ENCODE measurements around the gene CHST8. TPM values are rescaled to one million over a fixed set of nuclear protein-coding genes. Genes with fewer than 3 reads are reported as not detected.
"Not testable (repeated sequence)": the region's sequence is repeated elsewhere in the genome, so short reads cannot be mapped to it uniquely, and the experiment has no call there.

Gene CHST8
- total RNA-seq, 1 donor from 2014 or later = 0.35 TPM

DNA sequence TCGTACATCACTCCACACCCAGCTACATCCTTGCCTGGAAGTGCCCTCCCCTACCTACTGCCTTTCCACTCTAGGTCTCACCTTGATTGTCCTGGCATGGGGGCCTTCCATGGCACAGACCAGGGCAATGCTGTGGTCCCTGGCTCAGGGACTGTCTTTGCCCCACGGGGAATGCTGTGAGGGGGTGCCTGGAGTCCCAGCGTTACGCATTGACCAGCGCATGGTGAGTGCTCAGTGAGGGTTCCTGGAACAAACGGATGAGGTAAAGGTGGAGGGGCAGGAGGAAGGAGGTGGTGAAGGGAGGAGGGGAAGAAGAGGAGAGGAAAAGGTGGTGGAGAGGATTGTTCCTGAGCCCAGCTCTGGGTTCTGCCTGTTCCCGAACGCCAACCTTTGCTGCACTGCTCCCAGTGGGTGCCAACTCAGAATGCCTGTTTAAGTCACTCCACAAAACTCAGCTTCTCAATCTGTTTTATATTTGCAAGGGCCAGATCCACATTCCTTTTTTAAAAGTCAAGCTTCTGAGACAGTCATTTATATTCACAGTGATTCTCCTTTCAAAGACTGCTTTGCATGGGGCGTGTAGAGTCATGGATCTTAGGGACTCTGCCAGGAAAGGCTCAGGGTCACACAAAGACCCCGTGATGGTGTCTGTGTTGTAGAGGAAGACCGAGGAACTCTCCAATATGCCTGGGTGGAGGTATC, 40.8 kb downstream of the CHST8 start:
- Mint-ChIP-seq H3K27me3 (ENCODE audit: low read depth) (peaks cover 4% of the 10 kb centered on the region), H3K4me1 (ENCODE audit: low read depth) (no peaks in the 10 kb centered on the region), H3K36me3 (ENCODE audit: low read depth) (no peaks in the 10 kb centered on the region), H3K4me3 (ENCODE audit: unreplicated experiment) (no peak overlapping the region), H3K27ac (ENCODE audit: unreplicated experiment) (no peak overlapping the region), H3K9me3 (ENCODE audit: low read depth) (no peaks in the 10 kb centered on the region)
- no peak for DNase-seq (ENCODE audit: low spot score)
- TF ChIP-seq, protein P1, sequence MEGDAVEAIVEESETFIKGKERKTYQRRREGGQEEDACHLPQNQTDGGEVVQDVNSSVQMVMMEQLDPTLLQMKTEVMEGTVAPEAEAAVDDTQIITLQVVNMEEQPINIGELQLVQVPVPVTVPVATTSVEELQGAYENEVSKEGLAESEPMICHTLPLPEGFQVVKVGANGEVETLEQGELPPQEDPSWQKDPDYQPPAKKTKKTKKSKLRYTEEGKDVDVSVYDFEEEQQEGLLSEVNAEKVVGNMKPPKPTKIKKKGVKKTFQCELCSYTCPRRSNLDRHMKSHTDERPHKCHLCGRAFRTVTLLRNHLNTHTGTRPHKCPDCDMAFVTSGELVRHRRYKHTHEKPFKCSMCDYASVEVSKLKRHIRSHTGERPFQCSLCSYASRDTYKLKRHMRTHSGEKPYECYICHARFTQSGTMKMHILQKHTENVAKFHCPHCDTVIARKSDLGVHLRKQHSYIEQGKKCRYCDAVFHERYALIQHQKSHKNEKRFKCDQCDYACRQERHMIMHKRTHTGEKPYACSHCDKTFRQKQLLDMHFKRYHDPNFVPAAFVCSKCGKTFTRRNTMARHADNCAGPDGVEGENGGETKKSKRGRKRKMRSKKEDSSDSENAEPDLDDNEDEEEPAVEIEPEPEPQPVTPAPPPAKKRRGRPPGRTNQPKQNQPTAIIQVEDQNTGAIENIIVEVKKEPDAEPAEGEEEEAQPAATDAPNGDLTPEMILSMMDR (IDR thresholded peaks at IDR 0.05) = no peak

GRCh38 chr19:33663316-33663715, 41.6 kb downstream of the CHST8 start:
- H3K27me3 Mint-ChIP-seq (ENCODE audit: low read depth); H3K36me3 Mint-ChIP-seq (ENCODE audit: low read depth); H3K9me3 Mint-ChIP-seq (ENCODE audit: low read depth); H3K4me1 Mint-ChIP-seq (ENCODE audit: low read depth); H3K27ac Mint-ChIP-seq (ENCODE audit: unreplicated experiment); H3K4me3 Mint-ChIP-seq (ENCODE audit: unreplicated experiment); DNase-seq (ENCODE audit: low spot score): not testable (repeated sequence)

GRCh38 chr19:33664744-33665143, 43.0 kb downstream of the CHST8 start:
- Mint-ChIP-seq H3K4me1 (ENCODE audit: low read depth) (no peaks in the 10 kb centered on the region), H3K27ac (ENCODE audit: unreplicated experiment) (no peak overlapping the region), H3K27me3 (ENCODE audit: low read depth) (peaks cover 6% of the 10 kb centered on the region), H3K36me3 (ENCODE audit: low read depth) (no peaks in the 10 kb centered on the region), H3K9me3 (ENCODE audit: low read depth) (no peaks in the 10 kb centered on the region), H3K4me3 (ENCODE audit: unreplicated experiment) (no peak overlapping the region)
- TF ChIP-seq, protein P1 (IDR thresholded peaks at IDR 0.05) = no peak
- no peak for DNase-seq (ENCODE audit: low spot score)

DNA sequence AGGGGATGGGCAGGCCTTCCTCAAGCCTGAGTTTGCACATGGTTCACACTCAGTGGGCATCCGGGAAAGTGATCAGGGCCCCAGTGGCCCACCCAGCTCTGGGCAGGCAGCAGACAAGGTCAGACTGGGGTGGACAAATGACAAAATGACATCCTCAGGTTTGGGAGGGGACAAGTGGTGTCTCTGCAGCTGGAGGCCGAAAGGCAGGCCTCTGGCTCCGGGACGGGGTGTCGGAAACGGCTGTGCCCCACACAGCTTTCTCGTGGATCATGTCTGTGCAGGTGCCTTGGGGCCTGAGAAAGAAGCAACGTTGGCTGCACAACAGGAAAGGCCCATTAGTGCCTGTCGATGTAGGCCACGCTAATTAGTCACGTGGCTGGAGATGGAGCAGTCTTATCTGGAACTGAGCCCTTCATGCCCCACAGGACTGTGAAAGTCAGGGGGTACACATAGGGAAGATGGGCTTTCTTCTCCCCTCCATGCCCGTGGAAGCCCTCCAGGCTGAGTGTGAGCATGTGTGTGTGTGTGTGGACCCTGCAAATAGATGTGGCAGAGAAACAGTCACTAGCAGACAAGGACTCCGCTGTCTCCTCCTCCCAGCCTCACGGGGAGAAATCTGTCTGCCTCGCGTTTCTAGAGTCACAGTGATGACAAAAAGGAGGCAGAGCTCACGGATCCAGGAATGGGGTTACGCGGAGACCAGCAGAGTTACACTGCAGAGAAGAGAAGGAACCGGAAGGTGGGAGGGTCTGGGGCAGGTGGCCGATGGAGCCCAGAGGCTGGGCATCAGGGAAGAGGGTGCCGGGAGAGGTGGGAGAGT, 44.2 kb downstream of the CHST8 start:
- Mint-ChIP-seq H3K4me3 (ENCODE audit: unreplicated experiment) (no peak overlapping the region), H3K27me3 (ENCODE audit: low read depth) (peaks cover 6% of the 10 kb centered on the region), H3K36me3 (ENCODE audit: low read depth) (no peaks in the 10 kb centered on the region), H3K27ac (ENCODE audit: unreplicated experiment) (no peak overlapping the region), H3K4me1 (ENCODE audit: low read depth) (no peaks in the 10 kb centered on the region), H3K9me3 (ENCODE audit: low read depth) (no peaks in the 10 kb centered on the region)
- TF ChIP-seq, protein P1 (IDR thresholded peaks at IDR 0.05) = no peak
- DNase-seq (ENCODE audit: low spot score) = no peak

DNA sequence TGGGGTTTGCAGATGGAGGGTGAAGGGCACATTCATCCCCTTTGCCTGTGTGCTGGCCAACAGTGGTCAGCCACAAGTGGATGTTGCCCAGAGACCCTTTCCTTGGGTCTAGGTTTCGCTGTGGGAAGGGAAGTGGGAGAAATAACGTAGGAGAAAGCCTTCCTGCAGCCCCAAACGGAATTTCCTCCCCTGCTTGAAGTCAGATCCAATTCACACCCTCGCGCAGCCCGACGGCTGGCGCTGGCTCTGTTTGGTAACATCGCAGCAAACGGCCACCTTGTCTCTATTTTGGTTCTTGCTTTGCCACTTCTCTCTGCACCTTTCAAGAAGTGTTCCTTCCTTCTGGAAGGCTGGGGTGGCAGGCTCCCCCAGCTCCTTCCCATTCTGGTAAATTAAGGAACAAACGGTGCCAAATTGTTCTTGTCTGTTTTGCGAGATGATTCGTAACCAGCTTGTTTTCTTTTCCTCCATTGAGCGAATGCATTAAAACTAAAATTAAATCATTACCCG, 45.4 kb downstream of the CHST8 start:
- Mint-ChIP-seq H3K27ac (ENCODE audit: unreplicated experiment) (no peak overlapping the region), H3K36me3 (ENCODE audit: low read depth) (no peaks in the 10 kb centered on the region), H3K9me3 (ENCODE audit: low read depth) (no peaks in the 10 kb centered on the region), H3K27me3 (ENCODE audit: low read depth) (peaks cover 5% of the 10 kb centered on the region), H3K4me3 (ENCODE audit: unreplicated experiment) (no peak overlapping the region), H3K4me1 (ENCODE audit: low read depth) (no peaks in the 10 kb centered on the region)
- TF ChIP-seq, protein P1 (IDR thresholded peaks at IDR 0.05) = no peak
- no peak for DNase-seq (ENCODE audit: low spot score)
